H1 (cell line): ENCODE data around the gene PPM1L. TPM values are rescaled to one million over a fixed set of nuclear protein-coding genes. Genes with fewer than 3 reads are reported as not detected.

Source experiments
- CBX8 ChIP-seq: fragments of 300-800, 300-1000 bp; sonication (generic); IDR thresholded peaks from 2 replicates; pipeline ENCODE4 v1.7.1; 2016; ENCODE audit warnings: low read depth, low read length, borderline replicate concordance
- polyA plus RNA-seq, 7 experiments: library from polyadenylated mRNA; depleted of rRNA in 3 of 7; stranded (reverse) in 5 of 7; unstranded in 2 of 7; fragments of >200 nt in 5 of 7; fragments of 200-250 nt in 2 of 7; gene quantifications; 1 replicate in 5 of 7; 2 replicates in 1 of 7; 4 replicates in 1 of 7; pipeline versions ENCODE4 v1.2.1 to v1.2.3, GENCODE V29; 2011 to 2013; ENCODE audit warnings: missing spikeins in 2 of 7, mixed read lengths in 2 of 7
- total RNA-seq: library from RNA; stranded (reverse); fragmentation: NEBNext Ultra II Directional; extraction: Animal tissue kit (Norgen Biotek cat#: 25700); gene quantifications from 2 replicates; pipeline ENCODE4 v1.2.1, GENCODE V29; 2021
- TF ChIP-seq, protein P1 (sequence below): IDR thresholded peaks from 2 replicates; pipeline ENCODE4 v1.6.1; 2011; ENCODE audit warnings: low read length, improper control_type of control experiment
- TF ChIP-seq, protein P2 (sequence below): IDR thresholded peaks from 2 replicates; pipeline ENCODE4 v1.6.1; 2012; ENCODE audit warnings: low read length, inconsistent platforms

Gene PPM1L
- total and polyA plus RNA-seq, 2 of the 8 experiments (the other 6 are each of a cell fraction or from before 2014, with no cell fraction given) = 2.8 to 18.1 TPM

DNA sequence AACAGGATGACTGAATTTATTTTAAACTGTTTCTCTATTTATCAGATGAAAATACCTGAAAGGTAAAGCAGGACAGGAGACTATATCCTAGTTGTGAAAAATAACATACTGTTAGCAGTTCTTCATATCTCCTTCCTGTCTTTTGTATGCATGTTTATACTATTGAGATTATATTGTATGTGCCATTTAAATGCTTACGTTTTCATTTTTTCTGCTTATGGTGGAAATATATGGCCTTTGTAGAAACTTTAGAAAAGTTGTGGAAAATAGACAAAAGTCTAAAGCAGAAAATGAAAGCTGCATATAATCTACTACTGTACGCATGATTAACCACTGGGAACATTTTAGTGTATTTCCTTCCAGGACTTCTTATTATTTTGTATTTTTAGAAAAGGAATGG is 2.1 kb upstream of the PPM1L start (continued):
- TF ChIP-seq, protein P1, sequence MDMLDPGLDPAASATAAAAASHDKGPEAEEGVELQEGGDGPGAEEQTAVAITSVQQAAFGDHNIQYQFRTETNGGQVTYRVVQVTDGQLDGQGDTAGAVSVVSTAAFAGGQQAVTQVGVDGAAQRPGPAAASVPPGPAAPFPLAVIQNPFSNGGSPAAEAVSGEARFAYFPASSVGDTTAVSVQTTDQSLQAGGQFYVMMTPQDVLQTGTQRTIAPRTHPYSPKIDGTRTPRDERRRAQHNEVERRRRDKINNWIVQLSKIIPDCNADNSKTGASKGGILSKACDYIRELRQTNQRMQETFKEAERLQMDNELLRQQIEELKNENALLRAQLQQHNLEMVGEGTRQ = no peak
- TF ChIP-seq, protein P2, sequence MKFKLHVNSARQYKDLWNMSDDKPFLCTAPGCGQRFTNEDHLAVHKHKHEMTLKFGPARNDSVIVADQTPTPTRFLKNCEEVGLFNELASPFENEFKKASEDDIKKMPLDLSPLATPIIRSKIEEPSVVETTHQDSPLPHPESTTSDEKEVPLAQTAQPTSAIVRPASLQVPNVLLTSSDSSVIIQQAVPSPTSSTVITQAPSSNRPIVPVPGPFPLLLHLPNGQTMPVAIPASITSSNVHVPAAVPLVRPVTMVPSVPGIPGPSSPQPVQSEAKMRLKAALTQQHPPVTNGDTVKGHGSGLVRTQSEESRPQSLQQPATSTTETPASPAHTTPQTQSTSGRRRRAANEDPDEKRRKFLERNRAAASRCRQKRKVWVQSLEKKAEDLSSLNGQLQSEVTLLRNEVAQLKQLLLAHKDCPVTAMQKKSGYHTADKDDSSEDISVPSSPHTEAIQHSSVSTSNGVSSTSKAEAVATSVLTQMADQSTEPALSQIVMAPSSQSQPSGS = no peak
- TF ChIP-seq CBX8 = no peak
